ENCODE data around the gene KDR. TPM values are rescaled to one million over a fixed set of nuclear protein-coding genes. Genes with fewer than 3 reads are reported as not detected.

KDR gene
- total RNA-seq, 2 experiments from 2014 or later = not detected

- ATAC-seq (no peak), DNase-seq (no peak)
- no peaks in the 10 kb centered on the region for H3K4me1 Mint-ChIP-seq
- CTCF ChIA-PET = no interaction called here
- no peak overlapping the region for H3K4me3 Mint-ChIP-seq
- H3K27ac Mint-ChIP-seq = no peak overlapping the region
- no peaks in the 10 kb centered on the region for H3K9me3 Mint-ChIP-seq (ENCODE audit: low read depth)
- H3K27me3 Mint-ChIP-seq = no peaks in the 10 kb centered on the region
- no peaks in the 10 kb centered on the region for H3K36me3 Mint-ChIP-seq
These were observed 45.1 kb downstream of the KDR start for GRCh38 chr4:55080174-55080865.

- H3K36me3 Mint-ChIP-seq = no peaks in the 10 kb centered on the region
- ATAC-seq (no peak), DNase-seq (no peak)
- CTCF ChIA-PET = no interaction called here
- no peaks in the 10 kb centered on the region for H3K27me3 Mint-ChIP-seq
- H3K4me1 Mint-ChIP-seq = no peaks in the 10 kb centered on the region
- no peak overlapping the region for H3K4me3 Mint-ChIP-seq
- H3K27ac Mint-ChIP-seq = no peak overlapping the region
- no peaks in the 10 kb centered on the region for H3K9me3 Mint-ChIP-seq (ENCODE audit: low read depth)
These were observed 45.8 kb downstream of the KDR start for GRCh38 chr4:55079451-55080173.

GRCh38 chr4:55078987-55079386 is 46.4 kb downstream of the KDR start:
- no peak overlapping the region for H3K4me3 Mint-ChIP-seq
- DNase-seq (no peak), ATAC-seq (no peak)
- H3K9me3 Mint-ChIP-seq (ENCODE audit: low read depth) = no peaks in the 10 kb centered on the region
- no peaks in the 10 kb centered on the region for H3K27me3 Mint-ChIP-seq
- no peaks in the 10 kb centered on the region for H3K36me3 Mint-ChIP-seq
- H3K4me1 Mint-ChIP-seq = no peaks in the 10 kb centered on the region
- H3K27ac Mint-ChIP-seq = no peak overlapping the region
- CTCF ChIA-PET = no interaction called here

DNA sequence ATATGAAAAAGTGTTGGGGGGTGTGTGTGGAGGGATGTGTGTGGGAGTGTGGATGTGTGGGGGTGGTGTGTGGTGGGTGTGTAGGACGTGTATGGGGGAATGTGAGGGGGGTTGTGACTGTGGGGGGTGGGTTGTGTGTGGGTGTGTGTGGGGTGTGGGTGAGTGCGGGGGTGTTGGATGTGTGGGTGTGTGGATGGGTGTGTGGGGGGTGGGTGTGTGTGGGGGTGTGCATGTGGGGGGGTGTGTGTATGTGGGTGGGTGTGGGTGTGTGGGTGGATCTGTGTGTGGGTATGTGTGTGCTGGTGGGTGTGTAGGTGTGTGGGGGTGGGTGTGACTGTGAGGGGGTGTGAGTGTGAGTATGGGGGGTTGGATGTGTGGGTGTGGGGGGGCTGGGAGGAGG is 47.8 kb downstream of the KDR start:
- Mint-ChIP-seq H3K27me3 (no peaks in the 10 kb centered on the region), H3K4me3 (no peak overlapping the region), H3K4me1 (no peaks in the 10 kb centered on the region), H3K27ac (no peak overlapping the region), H3K9me3 (ENCODE audit: low read depth) (no peaks in the 10 kb centered on the region), H3K36me3 (no peaks in the 10 kb centered on the region)
- CTCF ChIA-PET = no interaction called here
- ATAC-seq = no peak
- DNase-seq = no peak

DNA sequence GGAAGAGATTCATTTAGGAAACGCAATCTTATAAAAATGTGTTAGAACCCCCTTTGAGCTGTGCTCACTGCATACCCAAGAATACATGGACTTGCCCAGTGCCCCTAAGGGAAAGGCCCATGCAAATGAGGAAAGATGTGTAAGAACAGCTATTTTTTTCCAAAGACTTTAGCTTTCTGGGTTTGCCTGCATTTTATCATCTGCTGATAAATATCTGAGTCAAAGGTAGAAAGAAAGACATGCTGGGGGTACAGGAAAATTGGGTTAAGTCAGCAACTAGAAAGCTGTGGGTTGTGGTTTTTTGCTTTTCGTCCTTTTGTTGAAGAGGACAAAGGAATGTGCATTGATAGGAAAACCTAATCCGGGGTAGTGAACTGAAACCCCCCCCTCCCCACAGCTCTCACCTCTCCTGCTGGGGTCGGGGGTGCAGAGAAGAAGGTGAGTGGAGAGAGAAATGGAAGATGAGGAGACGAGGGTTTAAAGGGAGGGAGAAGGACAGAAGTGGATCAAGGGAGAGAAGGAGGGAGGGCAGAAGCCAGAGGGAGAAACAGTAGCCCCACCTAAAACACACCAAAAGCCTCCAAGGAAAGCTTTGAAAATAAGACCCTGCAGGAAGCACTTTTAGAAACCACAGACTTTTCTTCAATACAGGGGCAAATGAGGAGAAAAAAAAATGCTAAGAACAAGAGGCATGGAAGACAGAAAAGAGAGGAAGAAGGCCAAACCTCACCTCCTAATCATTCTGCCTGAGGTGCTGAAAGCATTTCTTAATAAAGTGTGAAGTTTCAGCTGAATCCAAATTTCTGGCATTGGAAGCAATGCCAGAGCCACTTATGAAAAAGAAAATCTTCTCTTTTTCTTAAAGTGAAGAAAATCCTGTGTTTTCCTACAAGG is 49.3 kb downstream of the KDR start:
- no peaks in the 10 kb centered on the region for H3K27me3 Mint-ChIP-seq
- no peaks in the 10 kb centered on the region for H3K4me1 Mint-ChIP-seq
- DNase-seq = no peak
- no peaks in the 10 kb centered on the region for H3K9me3 Mint-ChIP-seq (ENCODE audit: low read depth)
- ATAC-seq = no peak
- no peak overlapping the region for H3K4me3 Mint-ChIP-seq
- no peaks in the 10 kb centered on the region for H3K36me3 Mint-ChIP-seq
- no peak overlapping the region for H3K27ac Mint-ChIP-seq
- CTCF ChIA-PET = no interaction called here

GRCh38 chr4:55075376-55075775 is 50.0 kb downstream of the KDR start:
- no peak overlapping the region for H3K27ac Mint-ChIP-seq
- H3K4me1 Mint-ChIP-seq = no peaks in the 10 kb centered on the region
- H3K9me3 Mint-ChIP-seq (ENCODE audit: low read depth) = no peaks in the 10 kb centered on the region
- no peak for ATAC-seq
- H3K27me3 Mint-ChIP-seq = no peaks in the 10 kb centered on the region
- H3K4me3 Mint-ChIP-seq = no peak overlapping the region
- CTCF ChIA-PET = no interaction called here
- no peak for DNase-seq
- no peaks in the 10 kb centered on the region for H3K36me3 Mint-ChIP-seq

DNA sequence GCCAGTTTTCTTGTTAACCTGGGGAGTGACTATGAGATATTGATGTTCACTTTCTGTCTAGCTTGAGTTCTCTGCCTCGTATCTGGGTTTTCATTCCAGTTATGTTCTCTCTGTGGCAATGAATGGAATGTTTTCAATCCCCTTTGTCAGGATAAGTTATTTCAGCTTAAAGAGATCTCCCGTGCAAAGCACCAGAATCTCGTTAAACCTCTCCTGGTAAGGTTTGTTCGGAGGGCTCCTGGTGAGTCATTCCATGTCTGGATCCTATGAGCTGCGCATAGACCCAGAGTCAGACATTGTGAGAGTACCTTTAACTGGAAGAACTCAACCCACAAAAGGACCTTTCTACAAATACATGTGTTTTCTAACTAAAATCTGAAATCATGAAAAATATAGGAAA is 51.0 kb downstream of the KDR start:
- H3K36me3 Mint-ChIP-seq = no peaks in the 10 kb centered on the region
- H3K4me3 Mint-ChIP-seq = no peak overlapping the region
- no peak overlapping the region for H3K27ac Mint-ChIP-seq
- CTCF ChIA-PET = no interaction called here
- no peaks in the 10 kb centered on the region for H3K9me3 Mint-ChIP-seq (ENCODE audit: low read depth)
- no peaks in the 10 kb centered on the region for H3K27me3 Mint-ChIP-seq
- no peaks in the 10 kb centered on the region for H3K4me1 Mint-ChIP-seq
- ATAC-seq (no peak), DNase-seq (no peak)

DNA sequence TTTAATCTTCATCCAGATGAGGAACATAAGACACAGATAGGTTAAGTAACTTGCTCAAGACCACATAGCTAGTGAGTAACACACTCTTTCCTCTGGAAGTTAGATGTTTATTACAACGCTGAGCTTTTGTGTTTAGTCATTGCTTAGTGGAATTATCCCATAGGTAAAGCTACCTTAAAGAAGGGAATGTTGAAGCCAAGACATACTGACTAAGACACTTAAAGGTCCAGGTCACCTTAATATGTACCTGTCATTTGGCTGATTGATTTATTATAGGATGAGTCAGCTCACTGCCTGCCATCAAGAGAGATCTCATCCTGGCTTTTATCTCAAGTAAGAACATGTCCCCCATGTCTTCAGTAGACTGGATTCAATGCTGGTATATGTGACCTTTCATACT is 53.4 kb downstream of the KDR start:
- Mint-ChIP-seq H3K4me1 (no peaks in the 10 kb centered on the region), H3K9me3 (ENCODE audit: low read depth) (no peaks in the 10 kb centered on the region), H3K36me3 (no peaks in the 10 kb centered on the region), H3K4me3 (no peak overlapping the region), H3K27me3 (no peaks in the 10 kb centered on the region), H3K27ac (no peak overlapping the region)
- CTCF ChIA-PET = no interaction called here
- DNase-seq (no peak), ATAC-seq (no peak)

DNA sequence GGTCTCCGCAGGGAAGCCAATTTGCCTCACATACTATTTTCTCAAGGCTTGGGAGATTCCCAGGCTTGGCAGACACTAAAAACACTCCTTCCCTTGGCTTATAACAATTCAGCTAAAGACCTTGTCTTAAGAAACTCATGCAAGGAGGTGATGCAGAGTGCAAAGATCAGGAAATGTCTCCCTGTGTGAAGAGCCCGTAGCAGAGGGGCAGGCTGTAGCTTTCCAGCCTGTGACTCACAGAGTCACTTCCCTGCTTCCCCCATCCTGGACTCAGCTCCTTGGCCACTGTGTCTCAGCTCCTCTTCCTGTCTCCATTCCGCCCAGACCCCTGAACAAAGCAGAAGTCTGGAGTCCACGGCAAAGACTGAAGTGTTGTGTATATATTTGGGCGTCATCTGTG is 56.1 kb downstream of the KDR start:
- Mint-ChIP-seq H3K9me3 (ENCODE audit: low read depth) (no peaks in the 10 kb centered on the region), H3K27ac (no peak overlapping the region), H3K27me3 (no peaks in the 10 kb centered on the region), H3K4me3 (no peak overlapping the region), H3K4me1 (no peaks in the 10 kb centered on the region), H3K36me3 (no peaks in the 10 kb centered on the region)
- DNase-seq = no peak
- CTCF ChIA-PET = no interaction called here
- ATAC-seq = no peak

- H3K4me3 Mint-ChIP-seq = no peak overlapping the region
- no peaks in the 10 kb centered on the region for H3K9me3 Mint-ChIP-seq (ENCODE audit: low read depth)
- no peaks in the 10 kb centered on the region for H3K27me3 Mint-ChIP-seq
- no peak overlapping the region for H3K27ac Mint-ChIP-seq
- DNase-seq (no peak), ATAC-seq (no peak)
- no peaks in the 10 kb centered on the region for H3K4me1 Mint-ChIP-seq
- no peaks in the 10 kb centered on the region for H3K36me3 Mint-ChIP-seq
- CTCF ChIA-PET = no interaction called here
These were observed 56.9 kb downstream of the KDR start for GRCh38 chr4:55068522-55068921.

GRCh38 chr4:55066018-55066417 is 59.4 kb downstream of the KDR start:
- Mint-ChIP-seq H3K4me1 (no peaks in the 10 kb centered on the region), H3K27me3 (no peaks in the 10 kb centered on the region), H3K9me3 (ENCODE audit: low read depth) (no peaks in the 10 kb centered on the region), H3K36me3 (no peaks in the 10 kb centered on the region), H3K27ac (no peak overlapping the region), H3K4me3 (no peak overlapping the region)
- CTCF ChIA-PET = no interaction called here
- DNase-seq = no peak
- ATAC-seq = no peak

- Mint-ChIP-seq H3K27me3 (no peaks in the 10 kb centered on the region), H3K4me3 (no peak overlapping the region), H3K36me3 (no peaks in the 10 kb centered on the region), H3K27ac (no peak overlapping the region), H3K9me3 (ENCODE audit: low read depth) (no peaks in the 10 kb centered on the region), H3K4me1 (no peaks in the 10 kb centered on the region)
- CTCF ChIA-PET = no interaction called here
- ATAC-seq (no peak), DNase-seq (no peak)
These were observed 69.9 kb downstream of the KDR start for GRCh38 chr4:55055529-55055928.

- Mint-ChIP-seq H3K27ac (no peak overlapping the region), H3K36me3 (no peaks in the 10 kb centered on the region), H3K9me3 (ENCODE audit: low read depth) (no peaks in the 10 kb centered on the region), H3K27me3 (no peaks in the 10 kb centered on the region), H3K4me3 (no peak overlapping the region), H3K4me1 (no peaks in the 10 kb centered on the region)
- CTCF ChIA-PET = no interaction called here
- ATAC-seq = no peak
- DNase-seq = no peak
These were observed 73.9 kb downstream of the KDR start for GRCh38 chr4:55051532-55051931.

GRCh38 chr4:55050418-55050950 is 74.9 kb downstream of the KDR start:
- DNase-seq (no peak), ATAC-seq (no peak)
- H3K27ac Mint-ChIP-seq = no peak overlapping the region
- no peaks in the 10 kb centered on the region for H3K27me3 Mint-ChIP-seq
- H3K4me3 Mint-ChIP-seq = no peak overlapping the region
- CTCF ChIA-PET = no interaction called here
- H3K9me3 Mint-ChIP-seq (ENCODE audit: low read depth) = no peaks in the 10 kb centered on the region
- H3K4me1 Mint-ChIP-seq = no peaks in the 10 kb centered on the region
- H3K36me3 Mint-ChIP-seq = no peaks in the 10 kb centered on the region

All from activated CD8-positive, alpha-beta memory T cell treated with anti-CD3 and anti-CD28 coated beads, Interleukin-2, amount 10 ng/mL, durations not matched to agents 7 days and 5 days (primary cell).